ENCODE measurements around the gene LCORL.
A peak's percentile ranks its signal among the peaks of the same experiment; 100 is the strongest.

Gene LCORL

DNA sequence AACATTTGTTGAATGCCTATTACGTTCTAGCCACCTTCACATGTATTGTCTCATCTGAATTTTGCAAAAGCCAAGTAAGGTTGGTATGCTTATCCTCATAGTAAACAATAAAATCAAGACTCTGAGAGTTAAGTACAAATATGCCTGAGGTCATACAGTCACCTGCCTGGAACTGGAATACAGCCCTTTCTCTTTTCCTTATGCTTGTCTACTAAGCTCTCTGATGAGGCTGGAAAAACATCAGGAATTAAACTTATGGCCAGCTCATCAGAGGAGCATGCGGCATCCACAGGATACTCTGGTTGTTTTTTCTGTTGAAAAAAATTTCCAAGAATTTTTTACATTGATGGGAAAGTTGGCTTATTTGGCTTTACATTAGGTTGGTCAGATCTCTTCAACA is 175.3 kb downstream of the LCORL start:
- DNase-seq, result peak; percentile 47

GRCh38 chr4:17823871-17824669 is 197.5 kb downstream of the LCORL start:
- no peak for DNase-seq

DNA sequence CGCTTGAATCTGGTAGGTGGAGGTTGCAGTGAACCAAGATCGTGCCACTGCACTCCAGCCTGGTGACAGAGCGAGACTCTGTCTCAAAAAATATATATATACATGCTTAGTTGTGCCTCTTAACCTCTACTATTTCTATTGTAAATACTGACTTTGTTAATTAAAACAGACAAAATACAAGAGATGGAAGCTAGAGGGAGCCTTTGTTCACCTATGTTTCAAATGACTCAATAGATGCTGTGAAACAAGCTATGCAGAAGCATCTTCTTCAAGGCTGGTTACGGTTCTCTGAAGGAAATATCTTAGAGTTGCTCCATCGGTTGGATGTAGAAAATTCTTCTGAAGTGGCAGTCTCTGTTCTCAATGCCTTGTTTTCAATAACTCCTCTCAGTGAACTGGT is 204.5 kb downstream of the LCORL start:
- peak; percentile 76 for DNase-seq

- DNase-seq, result no peak
Observed at GRCh38 chr4:17816142-17816541, 205.4 kb downstream of the LCORL start.

- peak; percentile 35 for DNase-seq
Observed at GRCh38 chr4:17814140-17814539, 207.4 kb downstream of the LCORL start.

GRCh38 chr4:17812801-17813200 is 208.8 kb downstream of the LCORL start:
- no peak for DNase-seq

DNA sequence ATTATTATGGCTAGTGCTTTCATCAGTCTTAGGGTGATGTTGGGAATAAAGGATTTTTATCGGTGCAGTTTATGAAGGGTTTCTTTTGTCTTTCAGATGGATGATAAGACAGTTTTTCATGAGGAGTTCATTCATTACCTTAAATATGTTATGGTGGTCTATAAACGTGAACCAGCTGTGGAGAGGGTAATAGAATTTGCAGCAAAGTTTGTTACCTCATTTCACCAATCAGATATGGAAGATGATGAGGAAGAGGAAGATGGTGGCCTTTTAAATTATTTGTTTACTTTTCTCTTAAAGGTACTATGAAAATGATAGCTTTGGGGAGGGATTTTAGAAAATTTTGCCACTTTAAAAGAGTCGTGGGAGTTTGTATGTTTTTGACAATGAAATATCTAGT is 209.4 kb downstream of the LCORL start:
- no peak for DNase-seq

GRCh38 chr4:17811078-17811603 is 210.4 kb downstream of the LCORL start:
- DNase-seq, result peak; percentile 13

DNA sequence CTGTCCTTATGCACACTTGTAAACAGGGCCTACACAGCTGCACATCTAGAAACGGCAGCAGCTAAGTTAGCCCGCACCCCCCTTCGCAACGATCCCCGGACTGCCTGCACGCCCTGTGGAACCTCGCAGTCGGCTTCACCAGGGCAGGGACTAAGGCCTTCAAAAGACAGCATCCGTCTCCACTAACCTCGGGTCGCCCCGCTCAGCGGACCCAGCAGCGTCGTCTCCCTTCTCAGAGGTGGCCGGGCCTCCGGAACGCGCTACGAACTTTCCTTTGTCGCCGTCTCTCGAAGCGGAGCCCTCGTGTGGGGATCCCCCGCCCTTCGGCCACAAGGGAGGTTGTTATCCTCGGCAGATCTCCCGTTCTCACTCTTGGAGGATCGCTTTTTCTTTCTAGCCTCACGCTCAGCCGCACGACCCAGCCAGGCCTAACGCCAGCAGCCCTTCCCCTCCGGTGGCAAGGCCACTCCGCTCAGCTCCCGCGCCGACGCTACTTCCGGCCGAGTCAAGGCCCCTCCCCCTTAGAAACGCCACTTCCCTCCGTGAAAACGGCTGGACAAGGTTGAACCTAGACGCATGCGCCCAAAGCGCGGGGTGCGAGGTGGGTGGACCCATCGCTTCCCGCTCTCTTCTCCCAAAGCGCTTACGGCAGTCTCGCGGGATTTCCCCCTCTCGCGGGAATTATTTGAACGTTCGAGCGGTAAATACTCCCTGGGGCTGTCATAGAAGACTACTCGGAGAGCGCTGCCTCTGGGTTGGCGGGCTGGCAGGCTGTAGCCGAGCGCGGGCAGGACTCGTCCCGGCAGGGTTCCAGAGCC is 211.1 kb downstream of the LCORL start, which contains the start of the genes DCAF16 and NCAPG:
Gene DCAF16, minus strand, starts transcription at position 498 of the 818 bp plus-strand sequence. CDS start 6,616 bp downstream, outside the sequence.
Gene NCAPG, plus strand, starts transcription at position 720 of the 818 bp plus-strand sequence. CDS start 99 bp downstream, outside the sequence.
- DNase-seq, result peak; percentile 99

GRCh38 chr4:17809667-17810066 is 211.9 kb downstream of the LCORL start:
- DNase-seq, result no peak

GRCh38 chr4:17807446-17807845 is 214.1 kb downstream of the LCORL start:
- DNase-seq, result peak; percentile 37

DNA sequence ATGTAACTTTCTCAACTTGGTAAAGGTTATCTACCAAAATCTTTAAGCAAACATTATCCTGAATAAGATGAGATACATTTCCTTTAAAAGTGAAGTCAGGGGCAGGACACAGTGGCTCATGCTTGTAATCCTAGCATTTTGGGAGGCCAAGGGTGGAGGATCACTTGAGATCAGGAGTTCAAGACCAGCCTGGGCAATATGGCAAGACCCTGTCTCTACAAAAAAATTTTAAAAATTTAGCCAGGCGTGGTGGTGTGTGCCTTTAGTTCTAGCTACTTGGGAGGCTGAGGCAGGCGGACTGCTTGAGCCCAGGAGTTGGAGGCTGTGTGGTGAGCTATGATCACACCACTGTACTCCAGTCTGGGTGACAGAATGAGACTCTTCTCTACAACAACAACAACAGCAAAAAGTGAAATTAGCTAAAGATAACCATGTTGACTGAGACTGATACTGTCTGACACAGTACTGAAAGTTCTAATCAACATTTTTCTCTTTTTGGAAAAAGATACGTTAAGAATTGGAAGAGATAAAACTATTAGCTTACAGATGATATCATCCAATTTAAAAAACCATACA is 215.9 kb downstream of the LCORL start:
- no peak for DNase-seq

GRCh38 chr4:17797808-17798207 is 223.7 kb downstream of the LCORL start:
- no peak for DNase-seq

DNA sequence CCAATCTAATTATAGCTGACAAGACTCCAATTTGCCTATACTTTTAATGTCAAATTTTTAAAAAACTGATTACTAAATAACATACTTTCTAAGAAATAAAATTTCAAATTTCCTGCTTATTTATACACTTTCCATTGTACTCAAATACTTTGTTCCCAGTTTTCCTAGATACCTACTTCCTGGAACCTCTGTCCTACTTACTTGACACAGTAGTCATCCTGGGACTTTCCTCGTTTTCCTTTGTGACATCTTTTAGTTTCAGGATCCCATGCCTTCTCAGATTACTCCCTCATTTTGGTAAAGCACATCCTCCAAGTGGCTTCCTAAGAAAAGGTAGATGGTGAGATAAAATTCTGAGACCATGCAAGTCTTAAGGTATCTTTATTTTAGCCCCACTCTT is 226.8 kb downstream of the LCORL start:
- no peak for DNase-seq
